Cardiac muscle cell (in vitro differentiated cells and primary cell): Measurements from ENCODE around the gene KBTBD6. TPM values are rescaled to one million over a fixed set of nuclear protein-coding genes. Genes with fewer than 3 reads are reported as not detected.

Experiments
- DNase-seq, 2 donors: peaks; one replicate each; pipeline versions ENCODE4 v3.0.0 to v3.0.0-alpha.2; 2010 to 2017; ENCODE audit warnings: low read depth in 1 of 2, low spot score in 1 of 2
- H3K27ac ChIP-seq: fragments of 200-600 bp; sonication (generic); 2 replicates; pipeline ENCODE4 v1.5.1; 2016
- H3K27me3 ChIP-seq: fragments of 200-600 bp; sonication (generic); 2 replicates; pipeline ENCODE4 v1.6.0; 2016; ENCODE audit warnings: control low read depth
- H3K36me3 ChIP-seq: fragments of 200-600 bp; sonication (generic); 2 replicates; pipeline ENCODE4 v1.5.1; 2016; ENCODE audit warnings: control low read depth
- H3K4me1 ChIP-seq: fragments of 200-600 bp; sonication (generic); 2 replicates; pipeline ENCODE4 v1.8.1; 2017; ENCODE audit warnings: low read depth, mild to moderate bottlenecking, mixed run types
- H3K4me3 ChIP-seq: fragments of 200-600 bp; sonication (generic); 2 replicates; pipeline ENCODE4 v1.5.1; 2016; ENCODE audit warnings: mild to moderate bottlenecking
- H3K9me3 ChIP-seq: fragments of 200-600 bp; sonication (generic); 2 replicates; pipeline ENCODE4 v1.5.1; 2017; ENCODE audit warnings: low read depth, mild to moderate bottlenecking, control low read depth
- CTCF ChIP-seq: IDR thresholded peaks from 2 replicates; pipeline ENCODE4 v1.5.1; 2012; ENCODE audit warnings: low read depth, mild to moderate bottlenecking, low read length
- polyA plus RNA-seq: library from polyadenylated mRNA; unstranded; fragments of >200 nt; fragmentation: Nextera tagmentation; extraction: Ambion mirVana; gene quantifications from 2 replicates; pipeline ENCODE4 v1.2.1, GENCODE V29; 2016
- total RNA-seq: library from RNA; depleted of rRNA; stranded (reverse); fragments of >200 nt; gene quantifications from 2 replicates; pipeline ENCODE4 v1.2.3, GENCODE V29; 2016

Gene KBTBD6
- total and polyA plus RNA-seq, 2 experiments from 2014 or later = 7.9 to 13.8 TPM

- Histone ChIP-seq H3K27ac (no peak overlapping the region), H3K4me3 (no peak overlapping the region), H3K27me3 (no peaks in the 10 kb centered on the region), H3K36me3 (no peaks in the 10 kb centered on the region), H3K9me3 (peaks cover 3% of the 10 kb centered on the region), H3K4me1 (no peaks in the 10 kb centered on the region)
- TF ChIP-seq CTCF = no peak
- no peak for DNase-seq
Measured at GRCh38 chr13:41150058-41150457, 17.5 kb upstream of the KBTBD6 start.

- no peak for DNase-seq
- Histone ChIP-seq H3K4me1 (no peaks in the 10 kb centered on the region), H3K36me3 (no peaks in the 10 kb centered on the region), H3K27me3 (no peaks in the 10 kb centered on the region), H3K9me3 (peaks cover 3% of the 10 kb centered on the region), H3K4me3 (no peak overlapping the region), H3K27ac (no peak overlapping the region)
- no peak for TF ChIP-seq CTCF
Measured at GRCh38 chr13:41148419-41149283, 16.0 kb upstream of the KBTBD6 start.

- no peak overlapping the region for H3K4me3 ChIP-seq
- no peak overlapping the region for H3K27ac ChIP-seq
- peak in 1 of 2 donors; percentile 27 for DNase-seq
- H3K4me1 ChIP-seq = no peaks in the 10 kb centered on the region
- H3K36me3 ChIP-seq = no peaks in the 10 kb centered on the region
- TF ChIP-seq CTCF = no peak
- peaks cover 3% of the 10 kb centered on the region for H3K9me3 ChIP-seq
- no peaks in the 10 kb centered on the region for H3K27me3 ChIP-seq
Measured at GRCh38 chr13:41145136-41145908, 12.7 kb upstream of the KBTBD6 start.

- H3K36me3 ChIP-seq = no peaks in the 10 kb centered on the region
- no peaks in the 10 kb centered on the region for H3K4me1 ChIP-seq
- H3K9me3 ChIP-seq = peaks cover 3% of the 10 kb centered on the region
- no peak for TF ChIP-seq CTCF
- no peaks in the 10 kb centered on the region for H3K27me3 ChIP-seq
- H3K27ac ChIP-seq = no peak overlapping the region
- DNase-seq = peak in 1 of 2 donors; percentile 27
- no peak overlapping the region for H3K4me3 ChIP-seq
Measured at GRCh38 chr13:41144576-41144975, 12.0 kb upstream of the KBTBD6 start.

DNA sequence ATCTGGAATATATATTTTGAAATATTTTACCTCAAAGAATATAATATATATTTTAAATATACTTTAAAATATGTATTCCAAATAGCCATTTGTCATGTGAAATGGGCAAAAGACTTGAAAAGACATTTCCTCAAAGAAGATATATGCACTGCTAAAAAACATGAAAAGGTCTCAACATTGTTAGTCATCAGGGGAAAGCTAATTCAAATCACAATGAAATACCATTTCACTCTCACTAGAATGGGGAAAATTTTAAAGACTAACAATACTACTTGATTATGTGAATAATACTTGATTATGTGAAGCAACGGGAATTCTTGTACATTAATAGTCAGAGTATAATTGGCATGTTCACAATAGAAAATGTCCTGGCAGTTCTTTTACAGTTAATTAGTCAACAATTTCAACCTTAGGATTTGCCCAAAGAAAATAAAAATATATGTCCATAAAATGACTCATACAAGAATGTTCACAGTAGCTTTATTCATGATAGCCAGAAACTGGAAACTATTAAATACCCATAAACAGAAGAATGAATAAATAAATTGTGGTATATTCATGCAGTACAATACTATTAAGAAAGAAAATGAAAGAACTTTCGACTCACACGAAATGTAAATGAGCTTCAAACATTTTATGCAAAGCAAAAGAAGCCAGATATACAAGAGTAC, 6.8 kb upstream of the KBTBD6 start:
- TF ChIP-seq CTCF = no peak
- H3K9me3 ChIP-seq = no peaks in the 10 kb centered on the region
- H3K27ac ChIP-seq = no peak overlapping the region
- no peaks in the 10 kb centered on the region for H3K36me3 ChIP-seq
- no peaks in the 10 kb centered on the region for H3K4me1 ChIP-seq
- no peak overlapping the region for H3K4me3 ChIP-seq
- no peak for DNase-seq
- H3K27me3 ChIP-seq = no peaks in the 10 kb centered on the region
